HCT116 (cell line): ENCODE data around the gene MND1. TPM values are rescaled to one million over a fixed set of nuclear protein-coding genes. Genes with fewer than 3 reads are reported as not detected.

Experiments
- ATAC-seq: fragments of 200-7000 bp; cut with Tn5 transposase; 2 replicates; pipeline ENCODE4 v1.9.1; 2020; ENCODE audit warnings: mild to moderate bottlenecking, moderate library complexity
- BruUV-seq: library from RNA; stranded (reverse); fragments of 400-500 nt; replicated peaks from 2 replicates; lab custom pipeline; 2021; lab: Mats Ljungman, UMichigan
- CTCF ChIA-PET: fragments of 300-600 bp; sonication (Branson Sonifier 250); formaldehyde crosslinking; loops from one replicate; lab custom pipeline; 2021; ENCODE audit warnings: antibody characterized with exemption; lab: Charles Lee
- POLR2A ChIA-PET: fragments of 300-600, 350-600 bp; sonication (Branson Sonifier 250); formaldehyde crosslinking; loops from one replicate; lab custom pipeline; 2021; ENCODE audit warnings: antibody characterized with exemption; lab: Charles Lee
- RAD21 ChIA-PET, 2 experiments: fragments of 300-600 bp; sonication (Branson Sonifier 250); formaldehyde crosslinking; loops; one replicate each; lab custom pipeline; 2023; ENCODE audit warnings: low total read pairs in 2 of 2; ENCODE audit not compliant: uncharacterized antibody in 2 of 2, unreplicated experiment in 2 of 2, low non-redundant PET in 1 of 2; lab: Charles Lee
- DNase-seq: peaks from one replicate; pipeline ENCODE4 v3.0.0-alpha.2; 2010; ENCODE audit warnings: low read depth, low spot score
- H2AFZ ChIP-seq: fragments of 200-600 bp; shearing (Covaris generic), sonication (generic); 2 replicates; pipeline ENCODE4 v1.6.1; 2017; ENCODE audit warnings: low read depth, mixed run types, mixed read lengths, antibody characterized with exemption, low read length; ENCODE audit not compliant: poor library complexity, severe bottlenecking
- H3K27ac ChIP-seq: 2 replicates; pipeline ENCODE4 v1.5.1; 2012; ENCODE audit warnings: low read depth, low read length
- H3K27me3 ChIP-seq: fragments of 200-600 bp; sonication (generic); 2 replicates; pipeline ENCODE4 v1.6.1; 2016; ENCODE audit warnings: mixed run types, low read length, mixed read lengths; ENCODE audit not compliant: insufficient read depth
- H3K36me3 ChIP-seq, 2 experiments: fragments of 200-500 bp in 1 of 2; fragments of 200-600 bp in 1 of 2; sonication (Bioruptor generic) in 1 of 2; sonication (generic) in 1 of 2; 2 replicates each; pipeline versions ENCODE4 v1.5.1 to v1.6.1; 2014 to 2016; ENCODE audit warnings: low read length in 2 of 2, inconsistent platforms in 1 of 2, mixed read lengths in 1 of 2, mixed run types in 1 of 2; ENCODE audit not compliant: insufficient read depth in 2 of 2, control insufficient read depth in 1 of 2
- H3K4me1 ChIP-seq, 2 experiments: fragments of 200-600 bp in 1 of 2; sonication (generic) in 1 of 2; 2 replicates each; pipeline versions ENCODE4 v1.5.1 to v1.6.1; 2012 to 2017; ENCODE audit warnings: low read length in 2 of 2, inconsistent platforms in 1 of 2, mild to moderate bottlenecking in 1 of 2, mixed read lengths in 1 of 2, mixed run types in 1 of 2, moderate library complexity in 1 of 2; ENCODE audit not compliant: insufficient read depth in 2 of 2, control insufficient read depth in 1 of 2
- H3K4me2 ChIP-seq: fragments of 200-600 bp; sonication (generic); 2 replicates; pipeline ENCODE4 v1.6.1; 2017; ENCODE audit warnings: mixed run types, low read length, mixed read lengths
- H3K4me3 ChIP-seq, 2 experiments: fragments of 200-600 bp in 1 of 2; sonication (generic) in 1 of 2; replicated peaks in 1 of 2; 2 replicates each; pipeline ENCODE4 v1.5.1; 2011 to 2016; ENCODE audit warnings: low read length in 2 of 2, control low read depth in 1 of 2, low read depth in 1 of 2, mild to moderate bottlenecking in 1 of 2, mixed read lengths in 1 of 2, mixed run types in 1 of 2
- H3K79me2 ChIP-seq: fragments of 200-600 bp; sonication (generic); 2 replicates; pipeline ENCODE4 v1.6.1; 2017; ENCODE audit warnings: mild to moderate bottlenecking, mixed run types, low read length, moderate library complexity, mixed read lengths; ENCODE audit not compliant: insufficient read depth
- H3K9ac ChIP-seq: fragments of 200-600 bp; sonication (generic); 2 replicates; pipeline ENCODE4 v1.6.1; 2016; ENCODE audit warnings: low read length, mixed read lengths
- H3K9me2 ChIP-seq: fragments of 200-600 bp; sonication (generic), shearing (Covaris generic); 2 replicates; pipeline ENCODE4 v1.6.1; 2017; ENCODE audit warnings: mixed run types, mild to moderate bottlenecking, moderate library complexity; ENCODE audit not compliant: insufficient read depth
- H3K9me3 ChIP-seq, 2 experiments: fragments of 200-500 bp in 1 of 2; fragments of 200-600 bp in 1 of 2; sonication (Bioruptor generic) in 1 of 2; sonication (generic) in 1 of 2; 2 replicates each; pipeline ENCODE4 v1.6.1; 2014 to 2017; ENCODE audit warnings: low read length in 2 of 2, mixed read lengths in 2 of 2, inconsistent platforms in 1 of 2, low read depth in 1 of 2, mild to moderate bottlenecking in 1 of 2, mixed run types in 1 of 2, moderate library complexity in 1 of 2; ENCODE audit not compliant: control insufficient read depth in 1 of 2, insufficient read depth in 1 of 2
- H4K20me1 ChIP-seq: fragments of 200-600 bp; sonication (generic), shearing (Covaris generic); 2 replicates; pipeline ENCODE4 v1.6.1; 2017; ENCODE audit warnings: mixed run types, mild to moderate bottlenecking, moderate library complexity; ENCODE audit not compliant: insufficient read depth
- ATF3 ChIP-seq: IDR thresholded peaks from 2 replicates; pipeline ENCODE4 v1.6.1; 2012
- CEBPB ChIP-seq: IDR thresholded peaks from 2 replicates; pipeline ENCODE4 v1.6.1; 2012; ENCODE audit warnings: low read depth
- CTCF ChIP-seq, 3 experiments: fragments of 200-600 bp in 1 of 3; sonication (generic) in 1 of 3; IDR thresholded peaks in 2 of 3; conservative IDR thresholded peaks in 1 of 3; 2 replicates each; pipeline ENCODE4 v1.5.1; 2012 to 2017; ENCODE audit warnings: low read depth in 2 of 3, low read length in 2 of 3, antibody characterized with exemption in 1 of 3, borderline replicate concordance in 1 of 3, control low read depth in 1 of 3, mild to moderate bottlenecking in 1 of 3, mixed read lengths in 1 of 3, mixed run types in 1 of 3, moderate library complexity in 1 of 3; ENCODE audit not compliant: insufficient read depth in 1 of 3
- EZH2 ChIP-seq: fragments of 200-600 bp; sonication (generic); IDR thresholded peaks from 2 replicates; pipeline ENCODE4 v1.6.1; 2017; ENCODE audit warnings: antibody characterized with exemption, mixed run types
- EZH2phosphoT487 ChIP-seq: fragments of 200-600 bp; IDR thresholded peaks from 2 replicates; pipeline ENCODE4 v1.6.1; 2018; ENCODE audit warnings: antibody characterized with exemption, borderline replicate concordance
- YY1 ChIP-seq: IDR thresholded peaks from 2 replicates; pipeline ENCODE4 v1.6.1; 2011; ENCODE audit warnings: low read length, low read depth, moderate library complexity, mild to moderate bottlenecking; ENCODE audit not compliant: insufficient replicate concordance; ENCODE audit errors: extremely low read depth
- intact Hi-C: fragments of 100-400 bp; cut with micrococcal nuclease; formaldehyde crosslinking; loops from 2 replicates; pipeline ENCODE4 v1.10.0; 2022
- total RNA-seq: library from RNA; stranded (reverse); gene quantifications from one replicate; pipeline ENCODE4 v1.2.1, GENCODE V29; 2021; ENCODE audit not compliant: unreplicated experiment
- TF ChIP-seq, protein P1 (sequence below): IDR thresholded peaks from 2 replicates; pipeline ENCODE4 v1.6.1; 2012; ENCODE audit warnings: low read depth
- TF ChIP-seq, protein P2 (sequence below): IDR thresholded peaks from 2 replicates; pipeline ENCODE4 v1.6.1; 2012
- TF ChIP-seq, protein P3 (sequence below): IDR thresholded peaks from 2 replicates; pipeline ENCODE4 v1.6.1; 2011; ENCODE audit warnings: mild to moderate bottlenecking, low read length, moderate library complexity; ENCODE audit not compliant: insufficient replicate concordance; ENCODE audit errors: extremely low read depth

MND1 gene
- total RNA-seq, 1 experiment from 2014 or later: 29.9 TPM

GRCh38 chr4:153401501-153401900 lies 57.0 kb downstream of the MND1 start (continued):
- TF ChIP-seq CTCF (IDR thresholded peaks at IDR 0.05 in 2 of 3, conservative IDR thresholded peaks at IDR 0.05 in 1 of 3; ENCODE audit: borderline replicate concordance in 1 of 3, insufficient read depth in 1 of 3, low read depth in 2 of 3, low read length in 2 of 3) (no peak), CEBPB (no peak)

- intact Hi-C loops: no loop called here
- RAD21 ChIA-PET: no interaction called here
- Histone ChIP-seq H4K20me1 (no peaks in the 10 kb centered on the region), H3K9me2 (no peaks in the 10 kb centered on the region), H2AFZ (no peak overlapping the region), H3K4me3 (no peak overlapping the region), H3K27ac (no peak overlapping the region), H3K4me2 (no peak overlapping the region), H3K9ac (no peak overlapping the region), H3K9me3 (no peaks in the 10 kb centered on the region), H3K4me1 (no peaks in the 10 kb centered on the region), H3K27me3 (no peaks in the 10 kb centered on the region), H3K36me3 (no peaks in the 10 kb centered on the region), H3K79me2 (no peaks in the 10 kb centered on the region)
- ATAC-seq: no peak
- DNase-seq: no peak
- CTCF ChIA-PET: no interaction called here
- POLR2A ChIA-PET: no interaction called here
- BruUV-seq: no TSS peak
- TF ChIP-seq, protein P1, sequence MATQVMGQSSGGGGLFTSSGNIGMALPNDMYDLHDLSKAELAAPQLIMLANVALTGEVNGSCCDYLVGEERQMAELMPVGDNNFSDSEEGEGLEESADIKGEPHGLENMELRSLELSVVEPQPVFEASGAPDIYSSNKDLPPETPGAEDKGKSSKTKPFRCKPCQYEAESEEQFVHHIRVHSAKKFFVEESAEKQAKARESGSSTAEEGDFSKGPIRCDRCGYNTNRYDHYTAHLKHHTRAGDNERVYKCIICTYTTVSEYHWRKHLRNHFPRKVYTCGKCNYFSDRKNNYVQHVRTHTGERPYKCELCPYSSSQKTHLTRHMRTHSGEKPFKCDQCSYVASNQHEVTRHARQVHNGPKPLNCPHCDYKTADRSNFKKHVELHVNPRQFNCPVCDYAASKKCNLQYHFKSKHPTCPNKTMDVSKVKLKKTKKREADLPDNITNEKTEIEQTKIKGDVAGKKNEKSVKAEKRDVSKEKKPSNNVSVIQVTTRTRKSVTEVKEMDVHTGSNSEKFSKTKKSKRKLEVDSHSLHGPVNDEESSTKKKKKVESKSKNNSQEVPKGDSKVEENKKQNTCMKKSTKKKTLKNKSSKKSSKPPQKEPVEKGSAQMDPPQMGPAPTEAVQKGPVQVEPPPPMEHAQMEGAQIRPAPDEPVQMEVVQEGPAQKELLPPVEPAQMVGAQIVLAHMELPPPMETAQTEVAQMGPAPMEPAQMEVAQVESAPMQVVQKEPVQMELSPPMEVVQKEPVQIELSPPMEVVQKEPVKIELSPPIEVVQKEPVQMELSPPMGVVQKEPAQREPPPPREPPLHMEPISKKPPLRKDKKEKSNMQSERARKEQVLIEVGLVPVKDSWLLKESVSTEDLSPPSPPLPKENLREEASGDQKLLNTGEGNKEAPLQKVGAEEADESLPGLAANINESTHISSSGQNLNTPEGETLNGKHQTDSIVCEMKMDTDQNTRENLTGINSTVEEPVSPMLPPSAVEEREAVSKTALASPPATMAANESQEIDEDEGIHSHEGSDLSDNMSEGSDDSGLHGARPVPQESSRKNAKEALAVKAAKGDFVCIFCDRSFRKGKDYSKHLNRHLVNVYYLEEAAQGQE: no peak
- TF ChIP-seq EZH2: no peak
- TF ChIP-seq CTCF (IDR thresholded peaks at IDR 0.05 in 2 of 3, conservative IDR thresholded peaks at IDR 0.05 in 1 of 3; ENCODE audit: borderline replicate concordance in 1 of 3, insufficient read depth in 1 of 3, low read depth in 2 of 3, low read length in 2 of 3): no peak
- TF ChIP-seq, protein P2, sequence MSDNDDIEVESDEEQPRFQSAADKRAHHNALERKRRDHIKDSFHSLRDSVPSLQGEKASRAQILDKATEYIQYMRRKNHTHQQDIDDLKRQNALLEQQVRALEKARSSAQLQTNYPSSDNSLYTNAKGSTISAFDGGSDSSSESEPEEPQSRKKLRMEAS: no peak
- TF ChIP-seq YY1: no peak
- no peak for TF ChIP-seq ATF3
- TF ChIP-seq, protein P3, sequence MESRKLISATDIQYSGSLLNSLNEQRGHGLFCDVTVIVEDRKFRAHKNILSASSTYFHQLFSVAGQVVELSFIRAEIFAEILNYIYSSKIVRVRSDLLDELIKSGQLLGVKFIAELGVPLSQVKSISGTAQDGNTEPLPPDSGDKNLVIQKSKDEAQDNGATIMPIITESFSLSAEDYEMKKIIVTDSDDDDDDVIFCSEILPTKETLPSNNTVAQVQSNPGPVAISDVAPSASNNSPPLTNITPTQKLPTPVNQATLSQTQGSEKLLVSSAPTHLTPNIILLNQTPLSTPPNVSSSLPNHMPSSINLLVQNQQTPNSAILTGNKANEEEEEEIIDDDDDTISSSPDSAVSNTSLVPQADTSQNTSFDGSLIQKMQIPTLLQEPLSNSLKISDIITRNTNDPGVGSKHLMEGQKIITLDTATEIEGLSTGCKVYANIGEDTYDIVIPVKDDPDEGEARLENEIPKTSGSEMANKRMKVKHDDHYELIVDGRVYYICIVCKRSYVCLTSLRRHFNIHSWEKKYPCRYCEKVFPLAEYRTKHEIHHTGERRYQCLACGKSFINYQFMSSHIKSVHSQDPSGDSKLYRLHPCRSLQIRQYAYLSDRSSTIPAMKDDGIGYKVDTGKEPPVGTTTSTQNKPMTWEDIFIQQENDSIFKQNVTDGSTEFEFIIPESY: no peak
- TF ChIP-seq EZH2phosphoT487: no peak
These were observed 57.9 kb downstream of the MND1 start for GRCh38 chr4:153402366-153402765.
